Hippocampal formation (tissue), 2 donors: Measurements from ENCODE around the gene SCN3A.

ENCODE experiments used
- DNase-seq, 2 donors: peaks; one replicate each; lab custom pipeline; 2025; lab: John Stamatoyannopoulos, UW

Gene SCN3A

GRCh38 chr2:165191096-165191728 lies 12.6 kb downstream of the SCN3A start:
- DNase-seq: no peak

DNA sequence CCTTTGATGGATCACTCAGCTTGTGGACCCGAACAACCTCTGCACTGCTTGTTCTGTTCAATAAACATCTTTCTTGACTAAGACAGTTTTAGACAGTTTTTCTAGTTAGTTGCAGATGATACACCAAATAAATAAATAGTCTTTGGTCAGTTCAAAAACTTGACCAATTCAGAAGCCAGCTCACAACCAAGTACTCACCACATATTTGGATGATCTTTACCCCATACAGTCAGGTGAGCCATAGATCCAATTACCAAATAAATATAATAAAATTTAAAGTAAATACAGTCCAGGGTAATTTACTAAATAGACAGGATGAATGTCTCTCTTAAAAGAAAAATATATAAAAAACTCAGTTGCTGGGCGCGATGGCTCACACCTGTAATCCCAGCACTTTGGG lies 18.2 kb downstream of the SCN3A start:
- DNase-seq: no peak

- no peak for DNase-seq
Observed at GRCh38 chr2:165182029-165182428, 21.8 kb downstream of the SCN3A start.

GRCh38 chr2:165176780-165177179 lies 27.1 kb downstream of the SCN3A start:
- no peak for DNase-seq

DNA sequence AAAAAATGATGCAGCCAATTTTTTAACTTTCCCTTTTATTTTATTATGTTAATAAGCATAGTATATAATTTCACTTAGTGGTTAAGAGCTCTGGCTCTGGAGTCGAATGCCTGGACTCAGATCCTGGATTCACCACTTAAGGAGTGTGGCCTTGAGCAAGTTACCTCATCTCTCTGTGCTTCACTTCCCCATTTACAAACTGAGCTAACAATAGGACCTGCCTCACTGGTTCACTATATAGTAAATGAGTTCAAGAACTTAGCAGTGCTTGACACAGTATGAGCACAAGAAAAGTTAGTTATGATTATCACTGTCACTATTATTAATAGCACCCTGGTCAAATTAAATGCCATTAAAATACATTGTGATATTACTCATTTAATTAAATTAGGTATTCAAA lies 30.6 kb downstream of the SCN3A start:
- DNase-seq: no peak

DNA sequence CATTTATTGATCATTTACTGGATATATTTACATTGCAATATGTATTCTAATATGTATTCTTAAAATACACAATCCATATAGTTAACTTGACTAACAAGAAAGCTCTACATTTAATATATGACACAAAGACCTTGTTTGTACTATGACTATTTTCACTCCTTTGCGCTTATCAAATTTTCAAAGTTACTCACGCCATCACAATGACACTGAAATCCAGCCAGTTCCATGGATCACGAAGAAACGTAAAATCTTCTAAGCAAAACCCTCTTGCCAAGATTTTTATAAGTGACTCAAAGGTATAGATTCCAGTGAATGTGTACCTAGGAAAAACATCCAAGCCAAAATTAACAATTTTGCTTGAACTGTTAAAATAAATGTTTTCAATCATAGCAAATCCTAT lies 39.6 kb downstream of the SCN3A start:
- DNase-seq: no peak

DNA sequence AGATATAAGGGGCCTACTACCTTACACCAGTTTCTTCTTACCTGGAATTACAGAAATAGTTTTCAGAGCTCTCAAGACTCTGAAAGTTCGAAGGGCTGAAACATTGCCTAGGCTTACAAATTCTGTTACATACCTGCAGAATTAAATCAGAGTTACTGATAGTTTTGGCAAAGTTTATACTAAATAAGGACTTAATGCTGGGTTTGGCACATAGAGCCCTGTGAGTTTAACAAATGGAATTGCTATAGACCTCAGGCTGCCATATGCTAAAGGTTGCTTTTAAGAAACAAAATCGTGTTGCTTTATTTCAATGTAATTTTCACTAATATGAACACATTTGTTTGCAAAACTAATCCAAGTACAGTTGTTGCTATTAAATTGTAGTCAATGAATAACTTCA lies 40.1 kb downstream of the SCN3A start:
- DNase-seq: no peak

- no peak for DNase-seq
Observed at GRCh38 chr2:165162466-165162865, 41.4 kb downstream of the SCN3A start.

DNA sequence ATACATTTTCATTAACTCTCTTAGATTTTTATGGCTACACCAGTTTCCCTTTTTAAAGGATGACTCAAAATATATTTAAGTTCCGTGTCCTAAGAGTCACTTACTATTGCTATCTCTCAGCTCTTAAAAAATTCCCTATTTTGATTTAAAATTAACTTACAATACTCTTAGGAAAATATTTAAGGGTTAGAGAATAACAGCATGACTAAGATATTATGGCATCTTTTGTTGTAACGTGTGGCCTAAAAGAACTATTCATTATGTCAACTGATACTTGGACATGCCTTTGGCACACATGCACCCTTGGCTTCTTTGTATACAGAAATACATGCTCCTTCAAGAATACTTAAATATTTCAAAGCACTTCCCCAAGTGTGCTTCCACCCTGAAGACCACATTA lies 42.3 kb downstream of the SCN3A start:
- DNase-seq: no peak

GRCh38 chr2:165157160-165157559 lies 46.7 kb downstream of the SCN3A start:
- no peak for DNase-seq

- DNase-seq: no peak
Observed at GRCh38 chr2:165155152-165155551, 48.7 kb downstream of the SCN3A start.

DNA sequence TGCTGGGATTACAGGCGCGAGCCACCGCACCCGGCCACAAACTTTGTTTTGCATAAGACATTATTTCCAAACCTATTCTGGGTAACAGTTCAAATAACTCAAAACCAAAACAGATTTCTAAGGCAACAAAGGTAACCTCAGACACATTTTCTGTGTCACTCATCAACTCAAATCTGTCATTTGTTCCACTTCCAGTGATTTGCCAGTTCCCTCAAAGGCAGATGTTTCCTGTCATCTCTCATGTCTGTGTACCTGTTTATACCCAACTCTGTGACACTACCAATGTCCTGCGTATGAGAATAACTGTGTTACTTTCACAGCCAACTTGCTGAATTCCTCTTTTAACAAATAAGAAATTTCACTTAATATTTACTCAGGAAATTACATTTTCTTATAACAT lies 54.4 kb downstream of the SCN3A start:
- DNase-seq: no peak

DNA sequence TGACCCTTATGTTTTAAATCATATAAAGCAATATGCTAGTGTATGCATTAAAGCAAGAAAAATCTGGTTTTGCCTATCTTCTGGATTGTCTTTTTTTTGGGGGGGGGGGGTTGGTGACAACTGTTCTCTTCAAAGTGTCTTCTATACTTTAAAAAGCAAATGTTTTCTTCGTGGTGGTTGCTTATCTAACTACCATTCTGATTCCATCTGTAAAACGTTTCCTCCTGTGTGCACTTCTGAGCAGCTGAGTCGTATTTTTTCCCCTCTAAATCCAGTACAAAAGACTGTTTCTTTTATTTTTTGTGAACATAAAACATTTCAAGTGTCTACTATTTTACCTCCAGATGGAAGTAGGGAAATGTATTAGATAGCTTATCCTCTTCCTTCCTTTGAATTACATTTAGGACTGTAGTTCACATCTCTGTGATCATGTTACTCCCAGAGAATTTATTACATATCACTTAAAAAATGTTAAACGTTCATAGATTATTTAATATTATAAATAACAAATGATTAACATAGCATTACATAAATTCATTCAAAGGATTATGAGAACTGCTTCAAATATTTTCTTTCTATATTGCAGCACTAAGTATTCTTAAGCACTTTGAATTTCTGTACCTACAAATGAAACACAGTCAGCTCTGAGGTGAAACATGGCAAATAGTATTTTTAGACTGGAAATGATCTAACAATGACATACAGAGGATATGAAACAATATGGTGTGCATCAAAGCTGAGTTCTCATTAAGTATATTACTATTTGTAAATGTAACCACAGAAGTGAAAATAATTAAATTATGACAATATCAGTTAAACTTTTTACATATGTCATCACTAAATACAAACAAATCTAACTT lies 56.4 kb downstream of the SCN3A start:
- no peak for DNase-seq

DNA sequence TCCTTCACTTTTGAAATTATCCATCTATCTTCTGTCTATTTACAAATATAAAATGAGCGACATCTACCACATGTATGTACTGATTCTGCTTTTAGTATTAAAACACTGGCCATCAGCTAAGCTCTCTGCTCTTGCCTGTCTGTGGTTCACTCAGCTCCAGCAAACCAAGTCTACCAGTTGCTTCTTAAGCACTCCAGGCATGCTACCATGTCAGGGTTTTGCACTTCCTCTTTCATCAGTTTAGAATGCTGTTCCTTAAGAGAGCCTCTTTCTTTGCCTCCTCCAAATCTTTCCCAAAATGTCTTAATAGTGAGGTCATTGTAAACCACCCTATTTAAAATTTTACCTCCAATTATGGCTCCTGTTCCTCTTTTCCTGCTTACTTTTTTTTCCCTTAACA lies 59.5 kb downstream of the SCN3A start:
- DNase-seq: no peak

- DNase-seq: no peak
Observed at GRCh38 chr2:165141601-165142354, 62.1 kb downstream of the SCN3A start.

GRCh38 chr2:165126244-165126643 lies 77.6 kb downstream of the SCN3A start:
- DNase-seq: no peak

- DNase-seq: no peak
Observed at GRCh38 chr2:165122521-165122920, 81.3 kb downstream of the SCN3A start.

DNA sequence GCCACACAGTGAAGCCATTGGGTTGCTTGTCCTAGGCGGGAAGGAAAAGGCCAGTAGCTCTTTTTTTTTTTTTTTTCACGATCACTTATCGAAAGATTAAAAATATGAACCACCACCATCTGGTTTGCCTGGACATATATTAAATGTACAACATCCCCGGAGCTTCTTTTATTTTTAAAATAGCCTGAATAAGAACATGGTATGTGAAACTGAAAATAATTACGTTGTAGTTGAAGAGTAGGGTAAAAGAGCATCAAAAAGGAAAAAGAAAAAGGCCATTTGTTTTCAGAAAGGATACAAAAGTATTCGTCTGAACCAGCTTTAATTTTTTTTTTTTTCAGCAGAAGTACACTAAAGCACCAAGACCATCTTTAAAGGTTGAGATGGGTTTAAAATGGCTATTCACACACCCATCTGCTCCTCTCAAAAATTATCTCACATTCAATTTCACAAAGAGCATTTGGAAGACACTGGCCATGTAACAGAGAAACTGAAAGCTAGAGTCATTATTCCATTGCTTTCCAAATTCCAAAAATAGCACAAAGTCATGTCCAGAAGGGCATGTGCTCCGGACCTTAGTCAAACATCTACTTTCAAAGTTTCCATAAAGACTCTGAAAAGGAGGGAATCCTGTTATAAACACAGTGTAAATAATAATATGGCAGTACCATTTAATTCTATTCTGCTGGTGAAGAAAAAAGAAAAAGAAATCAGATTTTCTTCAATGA lies 82.9 kb downstream of the SCN3A start:
- DNase-seq: no peak

- DNase-seq: no peak
Observed at GRCh38 chr2:165115258-165115657, 88.6 kb downstream of the SCN3A start.

DNA sequence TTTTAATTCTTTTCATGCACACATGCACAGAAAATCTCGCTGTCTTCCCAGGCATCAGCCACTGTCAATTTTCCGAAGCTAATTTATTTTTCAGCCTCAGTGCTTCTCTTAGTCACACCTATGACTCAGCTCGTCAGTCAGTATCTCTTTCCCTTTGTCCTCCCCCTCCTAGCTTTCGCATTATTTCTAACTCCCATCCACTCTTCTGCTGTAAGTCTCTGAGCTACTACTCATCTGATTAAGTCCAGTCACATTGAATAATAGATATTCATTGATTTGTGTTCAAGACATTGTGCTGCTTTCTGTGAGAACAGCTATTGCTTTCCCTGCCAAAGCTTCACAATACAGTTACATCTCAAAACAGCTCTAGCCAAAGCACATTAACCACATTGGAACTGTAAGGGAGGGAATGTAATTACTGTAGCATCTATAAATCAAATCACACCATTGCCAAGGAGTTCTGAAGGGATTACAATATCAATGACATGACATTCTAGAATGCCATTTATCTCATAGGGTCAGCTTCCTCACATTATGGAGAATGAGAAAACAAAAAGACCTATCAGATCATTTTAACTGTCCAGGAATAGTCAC lies 89.4 kb downstream of the SCN3A start:
- no peak for DNase-seq

DNA sequence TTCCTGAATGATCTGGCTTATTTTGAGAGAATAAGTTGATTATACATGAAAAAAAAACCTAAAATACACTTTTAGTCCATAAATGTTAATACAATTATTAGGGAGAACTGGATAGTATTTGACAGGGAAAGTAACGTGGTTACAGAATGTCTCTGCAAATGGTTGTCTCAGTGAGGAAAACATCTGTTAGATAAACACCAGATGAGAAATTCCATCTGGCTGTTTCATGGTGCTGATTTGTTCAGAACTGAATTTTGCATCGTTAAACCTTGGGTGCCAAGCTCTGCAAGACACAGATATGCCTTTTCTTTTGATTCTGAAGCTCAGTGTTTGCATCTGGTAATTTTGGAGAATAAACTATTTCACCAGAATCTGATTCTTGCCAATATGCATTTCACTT lies 90.4 kb downstream of the SCN3A start:
- DNase-seq: no peak

- DNase-seq: no peak
Observed at GRCh38 chr2:165112789-165113188, 91.1 kb downstream of the SCN3A start.
